Measurements from ENCODE around the gene NIPBL.
"Not testable (repeated sequence)": the region's sequence is repeated elsewhere in the genome, so short reads cannot be mapped to it uniquely, and the experiment has no call there.

The NIPBL gene, protein sequence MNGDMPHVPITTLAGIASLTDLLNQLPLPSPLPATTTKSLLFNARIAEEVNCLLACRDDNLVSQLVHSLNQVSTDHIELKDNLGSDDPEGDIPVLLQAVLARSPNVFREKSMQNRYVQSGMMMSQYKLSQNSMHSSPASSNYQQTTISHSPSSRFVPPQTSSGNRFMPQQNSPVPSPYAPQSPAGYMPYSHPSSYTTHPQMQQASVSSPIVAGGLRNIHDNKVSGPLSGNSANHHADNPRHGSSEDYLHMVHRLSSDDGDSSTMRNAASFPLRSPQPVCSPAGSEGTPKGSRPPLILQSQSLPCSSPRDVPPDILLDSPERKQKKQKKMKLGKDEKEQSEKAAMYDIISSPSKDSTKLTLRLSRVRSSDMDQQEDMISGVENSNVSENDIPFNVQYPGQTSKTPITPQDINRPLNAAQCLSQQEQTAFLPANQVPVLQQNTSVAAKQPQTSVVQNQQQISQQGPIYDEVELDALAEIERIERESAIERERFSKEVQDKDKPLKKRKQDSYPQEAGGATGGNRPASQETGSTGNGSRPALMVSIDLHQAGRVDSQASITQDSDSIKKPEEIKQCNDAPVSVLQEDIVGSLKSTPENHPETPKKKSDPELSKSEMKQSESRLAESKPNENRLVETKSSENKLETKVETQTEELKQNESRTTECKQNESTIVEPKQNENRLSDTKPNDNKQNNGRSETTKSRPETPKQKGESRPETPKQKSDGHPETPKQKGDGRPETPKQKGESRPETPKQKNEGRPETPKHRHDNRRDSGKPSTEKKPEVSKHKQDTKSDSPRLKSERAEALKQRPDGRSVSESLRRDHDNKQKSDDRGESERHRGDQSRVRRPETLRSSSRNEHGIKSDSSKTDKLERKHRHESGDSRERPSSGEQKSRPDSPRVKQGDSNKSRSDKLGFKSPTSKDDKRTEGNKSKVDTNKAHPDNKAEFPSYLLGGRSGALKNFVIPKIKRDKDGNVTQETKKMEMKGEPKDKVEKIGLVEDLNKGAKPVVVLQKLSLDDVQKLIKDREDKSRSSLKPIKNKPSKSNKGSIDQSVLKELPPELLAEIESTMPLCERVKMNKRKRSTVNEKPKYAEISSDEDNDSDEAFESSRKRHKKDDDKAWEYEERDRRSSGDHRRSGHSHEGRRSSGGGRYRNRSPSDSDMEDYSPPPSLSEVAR (N-terminal part only)

DNA sequence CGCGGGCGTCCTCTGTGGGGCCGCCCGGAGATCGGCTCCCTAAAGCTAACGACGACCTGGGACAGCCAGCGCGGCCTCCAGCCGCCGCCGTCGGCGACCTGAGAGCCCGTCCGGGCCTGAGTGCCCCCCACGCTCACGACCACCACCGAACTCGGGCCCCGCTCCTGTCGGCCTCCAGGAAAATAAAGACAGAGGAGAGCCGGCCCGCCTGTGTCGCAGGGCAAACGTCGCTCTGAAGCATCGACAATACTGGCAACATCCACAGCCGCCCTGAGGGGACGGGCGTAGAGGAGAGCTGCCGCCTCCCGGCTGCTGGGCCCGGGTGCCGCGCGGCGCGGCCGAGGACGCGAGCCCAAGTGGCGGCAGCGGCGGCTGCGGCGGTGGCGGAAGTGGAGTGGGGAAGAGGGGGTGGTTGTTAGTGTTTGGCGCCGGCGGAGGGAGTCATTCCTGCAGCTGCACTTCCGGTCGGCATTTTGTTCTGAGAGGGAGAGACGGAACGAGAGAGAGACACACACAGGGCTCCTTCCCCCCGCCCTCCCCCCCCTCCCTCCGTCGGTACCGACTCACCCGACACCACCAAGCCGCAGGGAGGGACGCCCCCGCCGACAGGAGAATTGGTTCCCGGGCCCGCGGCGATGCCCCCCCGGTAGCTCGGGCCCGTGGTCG, at the start of gene NIPBL:
Gene NIPBL (plus strand): TSS at position 471 of the 666 bp plus-strand sequence. CDS start 76,928 bp downstream, outside the sequence.
- DNase-seq = peak; percentile 94

DNA sequence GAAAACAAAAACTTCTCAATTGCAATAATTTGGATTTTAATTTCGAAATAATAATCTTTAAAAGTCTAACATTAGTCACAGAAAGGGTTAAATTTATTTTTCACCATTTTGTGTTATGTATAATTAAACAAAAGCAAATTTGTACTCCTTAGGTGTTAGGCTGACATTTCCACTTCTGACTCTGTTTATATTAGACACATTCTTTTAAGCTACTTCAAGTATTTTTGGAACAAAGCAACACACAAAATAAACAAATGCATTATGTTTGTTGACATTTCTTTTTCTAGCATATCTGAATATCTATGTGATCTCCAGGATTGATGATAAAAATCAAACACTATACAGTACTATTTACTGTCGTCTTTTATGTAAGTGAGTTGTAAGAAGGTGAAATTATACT, 44.3 kb upstream of the NIPBL start:
- no peak for DNase-seq

DNA sequence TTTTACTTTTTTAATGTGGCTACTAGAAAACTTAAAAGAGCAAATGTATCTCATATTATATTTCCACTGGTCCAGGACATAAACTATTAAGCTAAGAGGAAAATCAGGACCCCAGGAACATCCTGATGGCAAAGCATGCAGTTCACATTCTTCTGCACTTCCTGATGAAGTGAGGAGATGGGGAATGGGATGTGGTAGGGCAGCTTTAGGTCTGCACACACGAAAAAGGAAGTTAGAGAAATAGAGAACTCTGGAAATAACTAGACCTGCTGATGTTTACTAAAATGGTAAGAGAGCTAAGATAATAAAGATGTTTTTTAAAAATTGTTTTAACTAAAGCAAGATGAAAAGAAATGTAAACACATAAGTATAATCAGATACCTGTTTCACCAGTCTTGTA, 39.7 kb upstream of the NIPBL start:
- no peak for DNase-seq

DNA sequence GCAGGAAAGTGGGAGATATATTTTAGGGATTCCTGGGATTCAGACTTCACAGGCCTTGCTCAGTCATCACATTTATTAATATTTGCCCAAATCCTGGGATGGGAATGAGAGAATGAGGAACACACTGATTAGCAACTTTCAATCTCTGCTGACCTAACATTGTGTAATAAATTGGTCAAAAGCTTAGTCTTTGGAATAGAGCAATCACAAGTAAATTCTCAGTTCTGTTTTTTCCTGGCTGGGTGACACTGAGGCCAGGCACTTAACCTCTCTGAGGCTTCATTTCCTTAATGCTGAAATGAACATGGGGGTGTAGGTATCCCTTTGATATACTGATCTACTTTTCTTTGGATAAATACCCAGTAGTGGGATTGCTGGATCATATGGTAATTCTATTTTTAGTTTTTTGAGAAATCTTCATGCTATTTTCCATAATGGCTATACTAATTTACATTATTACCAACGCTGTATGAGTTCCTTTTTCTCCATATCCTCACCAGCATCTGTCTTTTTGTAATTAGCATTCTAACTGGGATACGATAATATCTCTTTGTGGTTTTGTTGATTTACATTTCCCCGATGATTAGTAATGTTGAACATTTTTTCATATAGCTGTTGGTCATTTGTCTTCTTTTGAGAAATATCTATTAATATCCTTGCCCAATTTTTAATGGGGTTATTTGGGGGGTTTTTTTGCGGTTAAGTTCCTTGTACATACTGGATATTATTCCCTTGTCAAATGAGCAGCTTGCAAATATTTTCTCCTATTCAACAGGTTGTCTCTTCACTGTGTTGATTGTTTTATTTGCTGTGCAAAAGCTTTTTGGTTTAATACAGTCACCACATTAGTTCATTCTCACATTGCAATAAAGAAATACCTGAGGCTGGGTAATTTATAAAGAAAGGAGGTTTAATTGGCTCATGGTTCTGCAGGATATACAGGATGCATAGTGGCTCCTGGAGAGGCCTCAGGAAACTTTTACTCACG, 36.8 kb upstream of the NIPBL start:
- DNase-seq = no peak

DNA sequence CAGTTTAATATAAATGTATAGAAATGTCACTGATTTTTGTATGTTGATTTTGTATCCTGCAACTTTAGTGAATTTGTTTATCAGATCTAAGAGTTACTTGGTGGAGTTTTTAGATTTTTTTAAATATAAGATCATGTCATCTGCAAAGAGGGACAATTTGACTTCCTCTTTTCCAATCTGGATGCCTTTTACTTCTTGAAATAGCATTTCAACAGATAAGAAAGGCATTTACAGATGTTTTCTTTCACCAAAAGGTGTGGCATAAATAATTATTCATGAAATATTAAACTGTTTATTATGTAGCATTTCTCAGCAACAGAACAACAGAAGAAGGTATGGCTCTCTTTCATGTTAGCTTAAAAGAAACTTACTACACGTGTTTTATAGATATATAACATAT, 34.9 kb upstream of the NIPBL start:
- no peak for DNase-seq

DNA sequence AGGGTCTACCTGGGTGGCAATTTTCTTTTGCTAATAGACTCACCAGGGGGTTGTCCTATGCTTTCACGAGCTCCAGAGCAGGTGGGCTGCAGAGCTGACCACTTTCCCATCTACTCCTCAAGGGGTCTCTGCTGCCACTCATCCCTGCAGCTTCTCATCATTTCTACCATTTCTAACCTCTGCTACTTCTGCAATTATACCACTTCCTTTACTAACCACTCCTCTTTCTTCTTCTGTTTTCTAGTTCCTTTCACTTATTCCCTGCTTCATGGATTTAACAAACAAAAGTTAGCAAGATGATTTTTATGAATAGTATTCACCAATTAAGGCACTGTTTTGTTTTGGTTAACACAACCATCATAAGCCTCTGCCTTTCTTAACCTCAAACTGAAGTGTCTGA, 34.5 kb upstream of the NIPBL start:
- no peak for DNase-seq

DNA sequence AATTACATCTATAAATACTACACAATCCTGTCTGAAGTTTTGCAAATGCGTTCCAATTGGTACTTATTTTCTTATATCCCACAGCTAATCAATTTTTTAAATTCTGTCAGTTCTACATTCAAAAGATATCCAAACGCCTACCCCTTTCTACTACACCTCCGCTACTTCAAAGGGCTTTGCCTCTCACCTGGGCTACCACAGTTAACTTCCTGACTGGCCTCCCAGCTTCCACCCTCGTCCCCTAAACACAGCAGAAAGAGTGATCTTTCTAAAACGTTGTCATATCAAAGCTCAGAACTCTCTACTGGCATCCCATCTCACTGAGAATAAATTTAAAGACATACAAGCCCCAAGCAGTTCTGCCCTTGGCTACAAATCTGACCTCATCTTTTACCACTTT, 32.3 kb upstream of the NIPBL start:
- no peak for DNase-seq

DNA sequence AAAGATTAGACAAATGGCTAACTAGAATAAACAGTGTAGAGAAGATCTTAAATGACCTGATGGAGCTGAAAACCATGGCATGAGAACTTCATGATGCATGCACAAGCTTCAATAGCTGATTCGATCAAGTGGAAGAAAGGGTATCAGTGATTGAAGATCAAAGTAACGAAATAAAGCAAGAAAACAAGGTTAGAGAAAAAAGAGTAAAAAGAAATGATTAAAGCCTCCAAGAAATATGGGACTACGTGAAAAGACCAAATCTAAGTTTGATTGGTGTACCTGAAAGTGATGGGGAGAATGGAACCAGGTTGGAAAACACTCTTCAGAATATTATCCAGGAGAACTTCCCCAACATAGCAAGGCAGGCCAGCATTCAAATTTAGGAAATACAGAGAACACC, 28.0 kb upstream of the NIPBL start:
- DNase-seq = not testable (repeated sequence)

DNA sequence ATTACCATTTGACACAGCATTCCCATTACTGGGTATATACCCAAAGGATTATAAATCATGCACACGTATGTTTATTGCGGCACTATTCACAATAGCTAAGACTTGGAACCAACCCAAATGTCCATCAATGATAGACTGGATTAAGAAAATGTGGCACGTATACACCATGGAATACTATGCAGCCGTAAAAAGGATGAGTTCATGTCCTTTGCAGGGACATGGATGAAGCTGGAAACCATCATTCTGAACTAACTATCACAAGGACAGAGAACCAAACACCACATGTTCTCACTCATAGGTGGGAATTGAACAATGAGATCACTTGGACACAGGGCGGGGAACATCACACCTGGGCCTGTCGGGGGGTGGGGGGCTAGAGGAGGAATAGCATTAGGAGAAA, 23.7 kb upstream of the NIPBL start:
- not testable (repeated sequence) for DNase-seq

DNA sequence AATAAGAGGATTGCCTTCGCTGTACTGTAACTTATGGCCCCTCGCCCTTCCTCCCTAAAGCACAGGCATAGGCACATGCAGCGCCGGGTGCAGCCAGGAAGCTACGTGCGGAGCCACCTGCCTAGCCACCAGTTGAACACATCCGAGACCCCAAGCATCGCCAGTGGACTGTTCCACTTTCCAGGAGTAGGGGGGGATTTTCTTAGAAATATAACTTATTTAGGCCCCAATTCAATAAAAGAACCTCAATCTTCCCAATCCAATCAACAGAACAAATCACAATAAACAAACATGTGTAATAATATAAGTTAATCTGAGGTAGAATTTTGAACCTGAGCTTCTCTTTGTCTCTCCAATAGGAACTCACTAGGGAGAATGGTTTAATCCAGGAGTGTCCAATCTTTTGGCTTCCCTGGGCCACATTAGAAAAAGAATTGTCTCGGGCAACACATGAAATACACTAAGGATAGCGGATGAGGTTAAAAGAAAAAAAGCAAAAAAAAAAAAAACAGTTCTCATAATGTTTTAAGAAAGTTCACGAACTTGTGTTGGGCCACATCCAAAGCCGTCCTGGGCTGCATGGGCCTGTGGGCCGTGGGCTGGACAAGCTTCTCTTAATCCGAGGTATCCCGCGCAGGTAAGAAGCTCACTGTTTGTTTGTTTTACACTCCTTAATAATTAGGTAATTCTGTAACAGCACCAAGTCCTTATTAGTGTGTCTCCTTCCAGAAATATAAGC, 22.0 kb upstream of the NIPBL start:
- DNase-seq = no peak

DNA sequence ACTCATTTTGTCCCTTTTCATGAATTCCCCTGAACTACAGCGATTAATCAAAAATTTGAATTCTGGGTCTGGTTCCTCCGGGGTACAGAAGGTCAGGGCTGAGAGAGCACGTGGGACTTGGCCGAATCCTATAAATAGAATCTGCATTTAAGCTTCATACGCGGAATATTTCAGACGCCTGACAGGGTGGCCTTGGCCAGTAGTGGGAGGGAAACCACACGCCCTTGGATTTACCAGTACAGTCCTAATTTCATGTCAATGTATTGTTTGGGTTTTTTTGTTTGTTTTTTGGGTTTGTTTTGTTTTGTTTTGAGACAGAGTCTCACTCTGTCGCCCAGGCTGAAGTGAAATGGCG, 21.5 kb upstream of the NIPBL start:
- DNase-seq = no peak

DNA sequence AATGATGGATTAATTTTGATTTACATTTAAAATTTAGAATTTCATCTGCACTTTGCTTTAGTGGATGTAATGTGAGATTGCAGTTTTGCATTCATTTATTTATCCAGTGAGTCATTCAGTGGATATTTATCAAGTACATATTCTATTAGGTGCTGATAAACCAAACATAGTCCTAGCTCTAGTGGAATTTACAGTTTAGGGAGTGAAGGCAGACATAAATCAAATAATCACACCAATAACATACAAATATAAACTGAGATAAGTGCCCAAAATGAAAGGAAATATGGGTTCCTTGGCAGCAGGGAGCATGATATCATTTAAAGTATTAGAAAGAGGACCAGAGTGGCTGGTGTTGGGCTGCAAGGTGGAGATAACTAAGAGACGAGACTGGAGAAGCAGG, 14.7 kb upstream of the NIPBL start:
- no peak for DNase-seq

DNA sequence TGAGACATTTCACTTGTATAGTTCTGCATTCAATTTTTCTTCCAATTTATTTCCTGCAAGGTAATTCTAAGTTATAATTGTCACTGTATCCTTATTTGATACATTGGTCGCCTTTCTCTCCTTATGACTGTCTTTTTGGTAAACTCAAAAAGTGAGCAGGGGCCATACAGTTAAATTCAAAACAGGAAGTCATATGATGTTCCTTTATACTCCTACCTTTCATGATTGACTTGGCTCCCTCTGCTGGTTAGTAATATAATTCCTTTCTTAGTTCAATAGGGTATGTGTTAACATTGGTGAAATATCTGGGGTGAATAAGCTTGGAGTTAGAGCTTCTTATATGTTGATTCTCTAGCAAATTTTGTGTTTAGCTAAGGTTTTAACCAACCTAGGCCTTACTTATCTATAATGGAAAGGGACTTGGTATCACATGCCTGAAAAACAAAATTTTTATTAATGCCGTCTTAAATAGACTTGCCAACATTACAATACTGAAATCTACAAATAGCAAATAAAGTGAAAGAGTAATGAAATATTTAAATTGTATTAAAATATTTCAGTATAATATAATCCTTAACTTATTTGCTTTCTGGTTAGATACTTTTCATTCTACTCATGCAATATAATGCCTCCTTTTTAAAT, 6.0 kb upstream of the NIPBL start:
- peak; percentile 93 for DNase-seq

DNA sequence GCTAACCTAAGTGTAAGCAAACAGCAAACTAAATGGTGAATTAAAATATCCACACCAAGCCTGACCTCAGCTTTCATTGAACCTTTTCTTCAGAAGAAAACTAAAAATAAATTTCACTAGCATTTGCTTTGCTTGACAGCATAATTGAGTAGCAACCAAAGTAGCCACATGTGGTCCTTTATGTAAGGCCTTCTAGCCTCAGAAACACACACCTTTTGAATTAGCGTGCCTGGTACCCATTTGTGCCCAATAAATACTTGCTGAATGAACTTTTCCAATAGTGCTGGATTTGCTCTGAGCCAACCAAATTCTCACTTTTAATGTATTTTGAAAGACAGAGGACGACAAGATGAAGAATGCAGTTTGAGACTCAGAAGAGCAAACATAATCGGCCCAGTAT, 2.1 kb upstream of the NIPBL start:
- DNase-seq = no peak

DNA sequence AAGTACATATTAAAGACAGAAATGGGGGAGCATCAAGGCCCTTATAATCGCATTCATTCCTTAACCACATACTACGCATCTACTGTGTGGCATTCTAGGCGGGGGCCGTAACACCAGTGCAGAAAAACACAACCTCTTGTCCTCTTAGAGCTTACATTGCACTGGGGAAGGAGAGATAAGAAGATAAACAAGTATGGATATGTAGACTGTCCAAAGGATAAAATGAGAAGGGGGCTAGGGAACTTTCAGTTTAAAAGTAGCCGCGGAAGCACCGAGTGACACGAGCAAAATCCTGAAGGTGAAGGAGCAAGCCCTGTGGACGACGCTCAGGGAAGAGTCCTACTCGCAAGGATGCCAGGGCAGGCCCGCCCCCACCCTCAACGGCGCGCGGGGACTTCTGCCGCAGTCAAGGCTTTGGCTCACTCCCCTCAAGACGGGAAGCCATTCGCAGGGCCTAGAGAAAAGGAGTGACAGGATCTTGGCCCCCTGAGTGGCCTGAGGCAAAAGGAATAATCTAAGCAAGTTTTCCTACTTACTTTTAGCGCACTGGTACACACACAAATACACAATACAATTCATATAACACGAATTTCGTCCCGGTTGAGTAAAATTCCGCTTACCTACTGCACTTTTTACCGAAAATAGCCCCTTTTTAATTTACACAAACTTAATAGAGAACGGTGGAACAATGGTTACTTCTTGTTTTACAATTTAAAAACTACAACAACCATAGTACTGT, 1.3 kb upstream of the NIPBL start:
- DNase-seq = no peak

DNA sequence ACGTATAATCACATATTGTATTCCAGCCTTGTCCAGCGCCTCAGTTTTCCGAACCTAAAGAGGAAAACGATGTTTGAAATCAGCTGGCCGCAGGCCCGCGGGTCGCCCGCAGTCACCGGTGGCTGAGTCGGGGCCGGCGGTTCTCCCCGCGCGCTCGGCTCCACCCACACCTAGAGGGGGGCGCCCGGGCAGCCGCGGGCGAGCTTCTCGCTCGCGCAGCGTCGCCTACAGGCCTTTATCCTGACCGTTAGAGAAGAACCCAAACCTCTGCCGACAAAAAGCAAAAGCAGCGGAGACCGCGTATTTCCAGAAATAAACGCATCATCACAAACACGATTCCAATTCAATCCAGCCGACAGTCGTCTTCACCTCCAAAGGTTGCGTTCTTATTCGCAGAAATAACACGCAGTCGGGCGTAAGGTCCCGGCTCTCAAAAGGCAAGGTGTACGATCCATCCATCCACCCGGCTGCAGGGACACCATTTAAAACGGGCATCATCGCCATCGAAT, 725 bp upstream of the NIPBL start:
- peak; percentile 53 for DNase-seq

DNA sequence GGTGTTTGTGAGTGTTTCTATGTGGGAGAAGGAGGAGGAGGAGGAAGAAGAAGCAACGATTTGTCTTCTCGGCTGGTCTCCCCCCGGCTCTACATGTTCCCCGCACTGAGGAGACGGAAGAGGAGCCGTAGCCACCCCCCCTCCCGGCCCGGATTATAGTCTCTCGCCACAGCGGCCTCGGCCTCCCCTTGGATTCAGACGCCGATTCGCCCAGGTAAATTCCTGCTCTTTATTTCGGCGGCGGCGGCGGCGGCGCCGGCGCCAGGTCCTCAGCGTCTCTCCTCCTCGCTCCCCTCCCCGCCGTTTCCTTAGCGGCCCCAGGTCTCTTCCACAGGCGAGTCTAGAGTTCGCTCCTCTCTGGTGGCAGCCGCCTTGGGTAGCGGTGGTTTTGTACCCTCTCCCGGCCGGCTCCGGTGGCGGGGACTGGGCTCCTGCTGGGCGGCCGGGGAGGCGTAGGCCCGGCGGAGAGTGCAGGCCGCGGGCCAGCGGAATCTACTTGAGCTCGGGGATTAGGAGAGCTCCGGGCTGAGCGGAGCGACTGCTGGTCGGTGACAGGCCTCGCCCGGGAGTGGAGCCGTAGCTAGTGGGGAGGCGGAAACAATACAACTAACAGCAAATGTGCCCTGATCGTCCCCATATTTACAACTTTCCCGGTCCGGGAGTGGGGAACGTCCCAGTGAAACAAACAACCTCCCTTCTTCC, 547 bp downstream of the NIPBL start:
- DNase-seq = peak; percentile 33

DNA sequence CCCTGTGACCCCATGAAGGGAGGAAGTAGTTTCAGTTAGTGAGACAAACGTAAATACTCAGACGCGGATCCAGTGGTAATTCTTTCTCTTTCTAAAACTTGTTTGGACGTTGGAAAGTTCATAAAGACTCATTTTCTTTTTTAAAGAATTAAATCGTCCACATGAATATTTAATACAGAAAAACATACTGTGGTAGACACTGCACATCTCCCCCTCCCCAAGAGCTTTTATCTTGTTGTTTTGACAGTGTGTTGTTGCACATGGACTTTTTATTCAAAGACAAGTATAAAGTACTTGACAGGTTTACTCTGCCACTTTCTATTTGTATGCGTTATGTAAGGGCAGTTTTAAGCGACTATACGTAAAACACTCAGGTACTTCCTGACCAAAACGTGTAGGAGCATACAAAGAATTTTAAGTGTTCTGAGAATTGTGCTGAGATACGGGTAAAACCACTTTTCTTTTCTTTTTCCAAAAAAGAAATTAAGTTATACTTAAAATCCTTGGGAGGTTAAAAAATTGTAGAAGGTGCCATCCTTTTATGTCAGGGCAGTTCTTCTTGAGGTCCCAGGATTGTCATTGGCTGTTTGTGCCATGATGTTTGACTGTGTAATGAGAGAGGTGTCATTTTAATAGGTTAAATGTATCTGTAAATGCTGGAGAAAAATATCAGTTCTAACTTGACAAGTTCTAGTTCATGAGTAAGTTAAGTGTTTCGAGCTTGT, 1.3 kb downstream of the NIPBL start:
- peak; percentile 22 for DNase-seq

Measured in NCI-H1694 (cell line).